KMS-11 (cell line): ENCODE results near the gene IGF2R.

Experiments
- H2AFZ ChIP-seq: fragments of 200-600 bp; sonication (generic); 2 replicates; pipeline ENCODE4 v1.6.1; 2016; ENCODE audit warnings: antibody characterized with exemption, mixed run types, low read depth
- H3K27ac ChIP-seq: fragments of 200-600 bp; sonication (generic); 2 replicates; pipeline ENCODE4 v1.6.1; 2016; ENCODE audit warnings: mild to moderate bottlenecking, mixed run types
- H3K27me3 ChIP-seq: fragments of 200-600 bp; sonication (generic); 2 replicates; pipeline ENCODE4 v1.6.1; 2017; ENCODE audit warnings: mild to moderate bottlenecking, low read depth, mixed run types, moderate library complexity; ENCODE audit not compliant: insufficient read depth
- H3K36me3 ChIP-seq: fragments of 200-600 bp; sonication (generic); 2 replicates; pipeline ENCODE4 v1.6.1; 2017; ENCODE audit warnings: mild to moderate bottlenecking, mixed run types; ENCODE audit not compliant: insufficient read depth
- H3K4me1 ChIP-seq: fragments of 200-600 bp; sonication (generic); 2 replicates; pipeline ENCODE4 v1.6.1; 2016; ENCODE audit warnings: mild to moderate bottlenecking, low read depth, mixed run types; ENCODE audit not compliant: poor library complexity, severe bottlenecking
- H3K4me2 ChIP-seq: fragments of 200-600 bp; sonication (generic); 2 replicates; pipeline ENCODE4 v1.7.0; 2016; ENCODE audit warnings: mild to moderate bottlenecking, mixed run types
- H3K4me3 ChIP-seq: fragments of 200-600 bp; sonication (generic); IDR thresholded peaks from 2 replicates; pipeline ENCODE4 v1.6.1; 2017; ENCODE audit warnings: low read depth, low read length, mixed read lengths; ENCODE audit not compliant: insufficient read depth
- H3K79me2 ChIP-seq: fragments of 200-600 bp; sonication (generic); 2 replicates; pipeline ENCODE4 v1.6.1; 2016; ENCODE audit warnings: low read depth, mixed run types; ENCODE audit not compliant: insufficient read depth
- H3K9ac ChIP-seq: fragments of 200-600 bp; sonication (generic); 2 replicates; pipeline ENCODE4 v1.6.1; 2016; ENCODE audit warnings: mild to moderate bottlenecking, mixed run types
- H4K20me1 ChIP-seq: fragments of 200-600 bp; sonication (generic); 2 replicates; pipeline ENCODE4 v1.6.1; 2016; ENCODE audit warnings: mild to moderate bottlenecking, mixed run types; ENCODE audit not compliant: insufficient read depth
- TF ChIP-seq, protein P1 (sequence below): fragments of 200-600 bp; sonication (generic); conservative IDR thresholded peaks from 2 replicates; pipeline ENCODE4 v1.6.1; 2017; ENCODE audit warnings: low read depth, mild to moderate bottlenecking, antibody characterized with exemption, low read length, moderate library complexity, mixed read lengths

Gene IGF2R

DNA sequence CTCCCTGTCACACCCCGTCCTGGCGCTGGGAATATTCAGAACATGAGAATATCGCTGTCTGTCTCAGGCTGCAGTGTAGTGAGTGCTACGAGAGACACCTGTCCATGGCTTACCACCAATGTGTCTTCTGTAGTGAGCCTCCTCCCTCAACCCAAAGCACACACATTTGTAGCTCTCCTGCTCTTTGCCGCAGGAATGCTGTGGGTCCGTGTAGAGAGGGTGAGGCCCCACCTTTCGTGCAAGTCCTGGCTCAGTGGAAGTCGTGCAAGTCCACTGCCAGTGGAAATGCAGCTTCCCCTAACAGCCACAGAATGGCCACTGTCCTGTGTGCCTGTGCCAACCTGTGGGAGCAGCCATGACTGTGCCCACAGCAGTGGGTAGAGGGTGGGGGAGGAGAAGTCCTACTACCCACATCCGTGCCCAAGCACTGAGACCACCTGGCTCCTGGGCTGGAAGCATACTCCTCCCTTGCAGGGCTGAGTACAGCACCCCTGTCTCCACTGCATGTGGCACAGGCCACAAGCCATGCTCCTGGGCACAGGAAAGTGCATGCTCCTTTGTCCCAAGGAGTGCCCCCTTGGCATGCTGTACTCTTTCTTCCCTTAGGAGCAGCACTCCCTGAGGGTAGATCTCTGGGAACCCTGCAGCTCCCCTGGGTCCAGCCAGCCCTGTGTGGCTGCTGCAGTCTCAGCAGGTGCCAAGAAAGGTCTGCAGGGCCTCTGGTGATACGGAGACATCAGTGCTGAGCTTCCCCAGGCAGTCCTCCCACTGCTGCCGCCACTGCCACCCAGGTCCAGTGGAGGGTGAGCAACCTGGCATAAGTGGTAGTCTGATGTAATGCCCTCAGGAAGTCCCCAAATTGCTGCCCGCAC is 28.0 kb downstream of the IGF2R start:
- Histone ChIP-seq H3K9ac (no peak overlapping the region), H3K27me3 (no peaks in the 10 kb centered on the region), H3K27ac (no peak overlapping the region), H3K4me1 (peaks cover 27% of the 10 kb centered on the region), H3K36me3 (no peaks in the 10 kb centered on the region), H3K4me3 (no peak overlapping the region), H4K20me1 (no peaks in the 10 kb centered on the region; the same call in 1 of the 2 replicates), H2AFZ (no peak overlapping the region), H3K4me2 (no peak overlapping the region), H3K79me2 (peaks cover 66% of the 10 kb centered on the region)
- TF ChIP-seq, protein P1, sequence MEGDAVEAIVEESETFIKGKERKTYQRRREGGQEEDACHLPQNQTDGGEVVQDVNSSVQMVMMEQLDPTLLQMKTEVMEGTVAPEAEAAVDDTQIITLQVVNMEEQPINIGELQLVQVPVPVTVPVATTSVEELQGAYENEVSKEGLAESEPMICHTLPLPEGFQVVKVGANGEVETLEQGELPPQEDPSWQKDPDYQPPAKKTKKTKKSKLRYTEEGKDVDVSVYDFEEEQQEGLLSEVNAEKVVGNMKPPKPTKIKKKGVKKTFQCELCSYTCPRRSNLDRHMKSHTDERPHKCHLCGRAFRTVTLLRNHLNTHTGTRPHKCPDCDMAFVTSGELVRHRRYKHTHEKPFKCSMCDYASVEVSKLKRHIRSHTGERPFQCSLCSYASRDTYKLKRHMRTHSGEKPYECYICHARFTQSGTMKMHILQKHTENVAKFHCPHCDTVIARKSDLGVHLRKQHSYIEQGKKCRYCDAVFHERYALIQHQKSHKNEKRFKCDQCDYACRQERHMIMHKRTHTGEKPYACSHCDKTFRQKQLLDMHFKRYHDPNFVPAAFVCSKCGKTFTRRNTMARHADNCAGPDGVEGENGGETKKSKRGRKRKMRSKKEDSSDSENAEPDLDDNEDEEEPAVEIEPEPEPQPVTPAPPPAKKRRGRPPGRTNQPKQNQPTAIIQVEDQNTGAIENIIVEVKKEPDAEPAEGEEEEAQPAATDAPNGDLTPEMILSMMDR: no peak

DNA sequence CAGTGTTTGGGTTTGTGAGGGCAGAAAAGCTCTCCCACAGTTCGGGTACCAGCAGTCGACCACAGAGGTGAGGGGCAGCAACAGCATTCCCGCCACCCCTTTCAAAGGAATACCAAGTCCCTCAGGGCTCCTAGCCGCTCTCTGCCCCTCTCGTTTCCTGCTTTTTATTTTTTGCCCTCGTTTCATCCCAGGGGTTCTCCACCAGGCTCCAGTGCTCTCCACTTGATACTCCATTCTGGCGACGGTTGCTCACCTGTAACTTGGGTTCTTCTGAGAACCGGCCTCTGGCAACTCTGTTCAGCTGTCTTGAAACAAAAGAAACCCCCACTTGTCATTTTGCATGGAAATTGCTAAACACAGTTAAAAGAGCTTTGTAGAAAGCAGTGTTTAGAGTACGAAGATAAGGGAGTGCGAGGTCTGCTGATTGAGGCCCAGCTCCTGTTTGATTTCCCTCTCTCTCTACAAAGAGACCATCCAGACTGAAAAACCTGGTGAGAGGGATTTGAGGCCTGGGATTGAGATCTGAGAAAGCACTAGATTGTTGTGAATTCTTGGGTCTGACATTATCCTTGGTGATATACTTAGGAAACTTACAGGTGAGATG is 28.7 kb downstream of the IGF2R start:
- H3K9ac ChIP-seq: no peak overlapping the region
- H3K36me3 ChIP-seq: no peaks in the 10 kb centered on the region
- no peak overlapping the region for H2AFZ ChIP-seq
- H3K4me1 ChIP-seq: peaks cover 20% of the 10 kb centered on the region
- no peaks in the 10 kb centered on the region for H3K27me3 ChIP-seq
- no peak overlapping the region for H3K4me2 ChIP-seq
- no peaks in the 10 kb centered on the region; the same call in 1 of the 2 replicates for H4K20me1 ChIP-seq
- TF ChIP-seq, protein P1: no peak
- H3K27ac ChIP-seq: no peak overlapping the region
- peaks cover 59% of the 10 kb centered on the region for H3K79me2 ChIP-seq
- no peak overlapping the region for H3K4me3 ChIP-seq

DNA sequence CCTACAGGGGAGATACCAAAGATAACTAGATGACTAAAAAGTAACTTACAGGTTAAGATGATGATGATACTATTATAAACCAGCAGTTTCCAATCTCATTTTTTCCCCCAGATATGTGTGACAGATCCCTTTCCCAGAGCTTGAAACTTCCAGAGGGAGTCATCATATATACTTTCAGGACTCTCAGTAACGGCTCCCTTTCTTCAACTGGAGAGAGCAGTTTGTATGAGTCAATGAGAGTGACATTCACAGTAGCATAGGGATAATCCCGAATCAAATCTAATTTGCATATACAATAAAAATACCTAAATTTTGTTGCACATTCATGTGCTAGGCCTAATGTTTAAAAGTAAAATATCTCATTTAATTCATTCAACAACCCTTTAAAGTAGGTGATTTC is 29.7 kb downstream of the IGF2R start:
- no peak overlapping the region for H3K4me2 ChIP-seq
- no peak overlapping the region for H3K27ac ChIP-seq
- TF ChIP-seq, protein P1: no peak
- H3K36me3 ChIP-seq: no peaks in the 10 kb centered on the region
- no peak overlapping the region for H3K4me3 ChIP-seq
- no peak overlapping the region for H2AFZ ChIP-seq
- no peaks in the 10 kb centered on the region for H3K27me3 ChIP-seq
- no peaks in the 10 kb centered on the region for H4K20me1 ChIP-seq
- peaks cover 49% of the 10 kb centered on the region for H3K79me2 ChIP-seq
- no peak overlapping the region for H3K9ac ChIP-seq
- H3K4me1 ChIP-seq: peaks cover 11% of the 10 kb centered on the region

DNA sequence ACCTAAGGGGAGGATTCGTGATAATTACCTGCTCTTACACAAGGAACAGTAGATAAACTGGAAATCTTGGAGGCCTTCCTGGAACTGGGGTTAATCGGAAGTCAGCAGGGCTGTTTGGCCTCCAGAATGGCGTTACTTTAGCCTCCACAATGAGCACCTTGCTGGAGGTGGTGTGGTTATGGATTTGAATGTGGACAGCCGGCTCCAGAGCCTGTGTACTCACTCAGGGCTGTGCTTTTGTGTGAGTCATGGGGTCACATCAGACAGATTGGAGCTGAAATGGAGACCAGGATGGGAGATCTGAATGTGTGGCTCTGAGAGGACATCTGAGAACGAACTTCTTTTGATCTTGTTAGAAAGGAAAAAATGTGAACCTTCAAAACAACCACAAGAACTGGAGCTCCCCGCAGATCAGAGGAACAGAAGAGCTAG is 30.4 kb downstream of the IGF2R start:
- no peak overlapping the region for H3K4me3 ChIP-seq
- peaks cover 42% of the 10 kb centered on the region for H3K79me2 ChIP-seq
- no peaks in the 10 kb centered on the region for H3K36me3 ChIP-seq
- no peak overlapping the region for H2AFZ ChIP-seq
- no peaks in the 10 kb centered on the region for H4K20me1 ChIP-seq
- H3K9ac ChIP-seq: no peak overlapping the region
- no peaks in the 10 kb centered on the region for H3K27me3 ChIP-seq
- TF ChIP-seq, protein P1: no peak
- H3K4me1 ChIP-seq: peaks cover 4% of the 10 kb centered on the region
- H3K27ac ChIP-seq: no peak overlapping the region
- no peak overlapping the region for H3K4me2 ChIP-seq
